Measurements from ENCODE around the gene STRA6.
A peak's percentile ranks its signal among the peaks of the same experiment; 100 is the strongest.

The STRA6 gene

GRCh38 chr15:74202452-74203401 is at the start of gene STRA6:
Gene STRA6 (minus strand): TSS chr15:74202787. CDS start chr15:74202267, 520 bp downstream.
- DNase-seq (ENCODE audit: low read depth) = no peak

GRCh38 chr15:74252291-74252690 is 49.7 kb upstream of the STRA6 start:
- no peak for DNase-seq (ENCODE audit: low read depth)

- no peak for DNase-seq (ENCODE audit: low read depth)
Measured at GRCh38 chr15:74251131-74251811, 48.7 kb upstream of the STRA6 start.

GRCh38 chr15:74250266-74250665 is 47.7 kb upstream of the STRA6 start:
- no peak for DNase-seq (ENCODE audit: low read depth)

GRCh38 chr15:74245342-74245931 is 42.9 kb upstream of the STRA6 start:
- no peak for DNase-seq (ENCODE audit: low read depth)

GRCh38 chr15:74244822-74245341 is 42.3 kb upstream of the STRA6 start:
- no peak for DNase-seq (ENCODE audit: low read depth)

- no peak for DNase-seq (ENCODE audit: low read depth)
Measured at GRCh38 chr15:74243431-74243830, 40.8 kb upstream of the STRA6 start.

- DNase-seq (ENCODE audit: low read depth) = no peak
Measured at GRCh38 chr15:74242441-74243185, 40.0 kb upstream of the STRA6 start.

- DNase-seq (ENCODE audit: low read depth) = no peak
Measured at GRCh38 chr15:74240897-74241614, 38.5 kb upstream of the STRA6 start.

- peak; percentile 76 for DNase-seq (ENCODE audit: low read depth)
Measured at GRCh38 chr15:74240002-74240568, 37.5 kb upstream of the STRA6 start.

GRCh38 chr15:74239051-74239705 is 36.6 kb upstream of the STRA6 start:
- no peak for DNase-seq (ENCODE audit: low read depth)

- DNase-seq (ENCODE audit: low read depth) = no peak
Measured at GRCh38 chr15:74235962-74236361, 33.4 kb upstream of the STRA6 start, which contains the start of gene CCDC33. Gene CCDC33 (plus strand): TSS chr15:74236326. CDS start chr15:74236720, 394 bp downstream.

GRCh38 chr15:74234598-74234875 is 31.9 kb upstream of the STRA6 start:
- DNase-seq (ENCODE audit: low read depth) = no peak

- no peak for DNase-seq (ENCODE audit: low read depth)
Measured at GRCh38 chr15:74233851-74234597, 31.4 kb upstream of the STRA6 start.

GRCh38 chr15:74233373-74233772 is 30.8 kb upstream of the STRA6 start:
- no peak for DNase-seq (ENCODE audit: low read depth)

GRCh38 chr15:74231475-74231874 is 28.9 kb upstream of the STRA6 start:
- DNase-seq (ENCODE audit: low read depth) = no peak

- DNase-seq (ENCODE audit: low read depth) = no peak
Measured at GRCh38 chr15:74229686-74230085, 27.1 kb upstream of the STRA6 start.

- no peak for DNase-seq (ENCODE audit: low read depth)
Measured at GRCh38 chr15:74228723-74229081, 26.1 kb upstream of the STRA6 start.

GRCh38 chr15:74227968-74228722 is 25.6 kb upstream of the STRA6 start:
- no peak for DNase-seq (ENCODE audit: low read depth)
